Right kidney (tissue), 1 donor: Measurements from ENCODE around the gene RCOR3.
"Not testable (repeated sequence)": the region's sequence is repeated elsewhere in the genome, so short reads cannot be mapped to it uniquely, and the experiment has no call there.

ENCODE experiments used
- DNase-seq: peaks from one replicate; pipeline ENCODE4 v3.0.0-alpha.2; 2016

The RCOR3 gene

DNA sequence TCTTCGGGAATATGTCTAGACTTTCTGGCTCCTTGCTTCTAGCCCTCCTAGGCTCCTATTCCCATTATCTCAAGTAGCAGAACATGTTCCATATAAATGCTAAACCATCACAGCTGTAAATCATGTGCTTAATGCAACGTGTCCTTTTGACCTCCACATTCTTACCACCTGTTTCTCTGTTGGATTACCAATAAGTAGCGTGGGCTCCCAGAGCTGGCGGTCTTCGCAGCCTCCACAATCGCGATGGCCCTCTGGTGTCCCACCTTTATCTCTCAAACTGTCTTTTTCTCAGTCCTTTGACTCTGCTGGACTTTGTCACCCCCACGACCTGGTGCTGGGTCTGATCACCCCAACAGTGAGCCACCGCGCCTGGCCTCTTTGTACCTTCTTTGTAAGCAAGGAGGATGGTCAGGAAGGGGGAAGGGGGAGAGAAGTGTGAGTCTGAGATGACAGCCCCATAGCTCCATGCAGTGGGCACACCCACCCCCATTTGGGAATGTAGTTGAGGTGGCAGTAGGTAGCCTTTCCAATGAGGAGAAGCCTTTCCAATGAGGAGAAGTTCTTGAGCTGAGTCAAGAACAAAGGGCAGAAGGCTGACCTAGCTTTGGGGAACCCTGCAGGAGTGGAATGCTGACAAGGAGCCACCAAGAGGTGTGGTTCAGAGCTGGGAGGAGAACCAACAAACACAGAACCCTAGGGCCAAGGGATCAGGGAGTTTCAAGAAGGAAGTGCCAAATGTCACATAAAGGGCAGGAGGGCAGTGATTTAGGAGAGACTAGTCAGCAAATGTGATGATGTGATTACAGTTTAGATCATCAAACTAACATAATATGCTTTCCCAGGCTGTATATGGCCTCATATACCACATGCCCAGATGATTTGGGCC lies 81.7 kb downstream of the RCOR3 start:
- no peak for DNase-seq

DNA sequence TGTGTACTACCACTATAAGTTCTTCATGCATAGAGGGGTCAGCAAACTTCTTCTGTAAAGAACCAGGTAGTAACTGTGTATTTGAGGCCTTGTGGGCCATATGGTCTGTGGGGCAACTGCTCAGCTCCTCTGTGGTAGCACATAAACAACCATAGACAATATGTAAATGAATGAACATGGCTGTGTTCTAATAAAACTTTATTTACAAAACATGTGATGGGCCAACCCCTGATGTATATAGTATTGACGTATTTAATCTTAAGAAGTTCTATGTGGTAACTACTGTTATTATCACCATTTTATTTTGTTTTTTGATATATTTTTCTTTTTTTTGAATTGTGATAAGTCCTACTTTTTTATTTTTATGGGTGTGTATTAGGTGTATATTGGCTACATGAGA lies 82.8 kb downstream of the RCOR3 start:
- no peak for DNase-seq

DNA sequence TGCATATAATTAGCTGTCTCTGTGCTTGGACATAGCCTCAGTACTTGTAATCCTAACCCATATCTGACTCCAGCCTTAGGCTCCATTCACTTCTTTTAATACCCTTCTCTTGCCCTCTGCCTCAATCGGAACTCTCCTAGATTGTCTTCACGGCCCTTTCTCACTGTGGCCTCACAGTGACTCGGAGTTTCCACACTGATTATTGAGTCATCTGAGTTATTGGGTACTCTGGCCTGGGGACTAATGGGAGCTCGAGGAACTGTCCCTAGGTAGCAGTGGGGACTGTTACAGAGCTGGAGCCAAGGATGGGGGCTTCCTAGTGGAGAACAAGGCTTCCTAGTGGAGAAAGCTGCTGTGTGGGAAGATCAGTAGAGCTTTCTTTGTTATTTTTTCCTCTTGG lies 84.4 kb downstream of the RCOR3 start:
- no peak for DNase-seq

DNA sequence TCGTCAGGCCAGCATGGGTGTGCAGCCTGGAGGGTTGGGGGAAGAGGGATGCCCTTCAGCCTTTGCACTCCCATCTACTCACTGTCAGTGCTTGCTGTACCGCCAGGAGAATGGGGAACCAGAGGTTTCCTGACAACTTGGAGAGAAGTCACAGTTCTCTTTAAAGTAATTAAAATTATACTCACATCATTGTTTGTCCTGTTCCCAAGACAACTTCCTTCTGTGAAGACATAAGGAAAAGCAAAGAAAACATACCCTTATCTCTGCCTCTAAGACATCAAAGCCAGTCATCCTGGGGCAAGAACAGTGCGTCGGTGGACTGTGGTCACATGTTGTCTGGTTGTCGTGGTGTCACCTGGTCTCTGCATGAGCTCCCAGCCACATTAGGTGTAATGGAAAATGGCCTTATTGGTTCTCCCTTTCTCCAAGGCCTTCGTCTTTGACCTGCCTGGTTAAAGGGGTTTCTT lies 85.0 kb downstream of the RCOR3 start:
- no peak for DNase-seq

DNA sequence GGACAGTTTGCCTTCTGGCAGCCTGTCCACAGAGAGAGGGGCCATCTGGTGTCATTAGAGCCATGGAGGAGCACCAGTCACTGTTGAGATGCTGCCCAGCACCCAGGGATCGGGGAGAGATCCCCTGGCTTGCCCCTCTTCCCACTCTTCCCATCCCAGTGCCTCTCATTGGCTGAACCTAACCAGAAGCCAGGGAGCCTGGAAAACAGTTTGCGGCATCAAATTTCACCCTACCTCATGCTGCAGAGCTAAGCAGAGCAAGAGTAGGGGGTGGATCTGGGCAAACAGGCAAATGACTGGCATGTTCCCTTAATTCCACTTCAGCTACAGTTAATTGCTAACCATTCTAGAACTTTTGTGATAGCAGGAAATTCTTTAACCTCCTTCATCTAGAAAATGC lies 86.6 kb downstream of the RCOR3 start:
- no peak for DNase-seq

DNA sequence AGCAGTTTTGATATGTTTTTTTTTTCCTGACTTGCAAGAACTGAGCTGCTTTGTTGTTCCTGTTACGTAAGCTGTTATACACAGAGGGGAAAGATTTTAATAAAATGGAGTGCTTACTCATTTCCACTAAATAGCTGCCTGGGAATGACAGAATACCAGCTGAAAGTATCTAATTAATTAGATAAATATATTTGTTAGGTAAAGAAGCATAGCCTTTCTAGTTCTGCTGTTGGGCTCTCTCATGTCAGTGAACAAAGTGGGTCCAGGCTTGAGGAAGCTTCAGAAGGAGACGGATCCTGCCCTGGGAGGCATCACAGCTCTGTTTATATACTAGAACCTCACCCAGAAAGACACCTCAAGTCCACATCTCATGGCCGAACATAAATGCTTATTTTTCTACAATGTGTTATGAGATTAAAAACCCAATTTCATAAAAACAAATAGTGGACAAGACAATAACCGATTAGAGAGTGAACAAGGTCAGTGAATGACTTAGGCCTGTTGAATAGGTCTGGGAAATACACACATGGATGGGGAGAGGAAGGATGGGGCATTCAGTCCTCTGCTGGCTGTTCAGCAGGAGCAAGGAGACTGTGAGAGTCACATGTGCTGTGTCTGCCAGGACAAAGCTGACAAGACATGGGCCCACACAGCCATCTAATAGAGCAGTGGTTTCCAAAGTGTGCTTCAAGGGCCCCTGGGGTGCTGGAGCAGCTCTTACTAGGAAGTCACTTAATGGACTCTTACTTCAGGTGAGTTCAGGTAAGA lies 88.1 kb downstream of the RCOR3 start:
- no peak for DNase-seq

DNA sequence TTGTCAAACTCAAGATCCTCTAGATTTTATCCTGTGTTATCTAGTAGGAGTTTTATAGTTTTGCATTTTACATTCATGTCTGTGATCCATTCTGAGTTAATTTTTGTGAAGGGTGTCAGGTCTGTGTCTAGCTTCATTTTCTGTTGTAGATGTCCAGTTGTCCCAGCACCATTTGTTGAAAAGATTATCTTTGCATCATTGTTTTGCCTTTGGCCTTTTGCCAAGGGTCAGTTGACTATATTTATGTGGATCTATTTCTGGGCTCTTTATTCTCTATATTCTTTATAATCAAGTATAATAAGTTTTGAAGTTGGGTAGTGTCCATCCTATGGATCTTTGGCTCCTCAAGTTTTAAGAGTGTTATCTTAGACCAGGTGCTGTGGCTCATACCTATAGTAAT lies 89.4 kb downstream of the RCOR3 start:
- no peak for DNase-seq

DNA sequence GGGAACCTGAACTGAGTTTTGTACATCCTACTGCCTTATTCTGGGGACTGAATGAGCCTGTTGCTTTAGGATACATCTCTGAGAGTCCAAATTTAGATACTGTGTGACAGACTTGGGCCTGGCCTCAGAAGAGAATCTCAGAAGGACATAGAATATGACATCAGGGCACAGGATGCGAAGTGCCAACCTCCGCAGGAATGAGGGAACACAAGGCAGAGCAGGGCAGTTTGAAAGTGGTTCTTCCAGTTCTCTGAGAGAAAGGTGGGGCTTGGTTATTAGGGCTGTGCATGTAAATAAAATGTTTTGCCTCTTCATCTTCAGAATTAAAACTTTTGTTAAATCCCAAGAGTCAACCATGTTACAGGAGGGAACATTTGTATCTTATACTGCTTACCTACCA lies 90.6 kb downstream of the RCOR3 start:
- no peak for DNase-seq

DNA sequence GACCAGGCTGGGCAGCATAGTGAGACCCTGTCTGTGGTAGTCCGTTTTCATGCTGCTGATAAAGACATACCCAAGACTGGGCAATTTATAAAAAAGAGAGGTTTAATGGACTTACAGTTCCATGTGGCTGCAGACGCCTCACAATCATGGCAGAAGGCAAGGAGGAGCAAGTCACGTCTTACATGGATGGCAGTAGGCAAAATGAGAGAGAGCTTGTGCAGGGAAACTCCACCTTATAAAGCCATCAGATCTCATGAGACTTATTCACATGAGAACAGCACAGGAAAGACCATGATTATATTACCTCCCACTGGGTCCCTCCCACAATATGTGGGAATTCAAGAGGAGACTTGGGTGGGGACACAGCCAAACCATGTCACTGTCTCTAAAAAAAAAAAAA lies 92.9 kb downstream of the RCOR3 start:
- not testable (repeated sequence) for DNase-seq

DNA sequence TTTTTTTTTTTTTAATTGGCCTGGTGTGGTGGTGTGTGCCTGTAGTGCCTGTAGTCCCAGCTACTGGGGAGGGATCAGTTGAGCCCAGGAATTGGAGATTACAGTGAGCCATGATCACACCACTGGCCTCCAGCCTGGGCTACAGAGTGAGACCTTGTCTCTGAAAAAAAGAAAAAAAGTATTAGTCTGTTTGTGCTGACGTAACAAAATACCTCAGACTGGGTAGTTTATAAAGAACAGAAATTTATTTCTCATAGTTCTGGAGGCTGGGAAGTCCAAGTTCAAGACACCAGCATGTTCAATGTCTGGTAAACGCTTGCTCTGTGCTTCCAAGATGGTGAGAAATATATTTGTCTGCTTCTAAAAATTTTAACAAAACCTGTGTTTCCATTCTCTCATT lies 93.3 kb downstream of the RCOR3 start:
- DNase-seq: no peak

DNA sequence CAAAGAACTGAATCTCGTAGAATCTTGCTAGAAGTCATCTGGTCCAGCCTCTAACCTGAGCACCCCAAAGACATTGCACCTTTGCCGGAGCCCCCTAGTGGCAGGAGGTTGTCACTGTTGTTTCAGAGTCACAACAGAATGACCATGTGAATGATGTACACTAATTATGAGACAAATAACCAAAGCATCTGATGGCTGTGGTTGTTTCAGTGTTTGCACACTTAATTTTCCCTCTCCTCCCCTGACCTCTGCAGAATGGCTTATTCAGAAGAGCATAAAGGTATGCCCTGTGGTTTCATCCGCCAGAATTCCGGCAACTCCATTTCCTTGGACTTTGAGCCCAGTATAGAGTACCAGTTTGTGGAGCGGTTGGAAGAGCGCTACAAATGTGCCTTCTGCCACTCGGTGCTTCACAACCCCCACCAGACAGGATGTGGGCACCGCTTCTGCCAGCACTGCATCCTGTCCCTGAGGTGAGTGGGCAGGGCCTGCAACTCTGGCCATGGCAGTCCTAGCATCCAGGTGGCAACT lies 93.9 kb downstream of the RCOR3 start:
- DNase-seq: no peak

DNA sequence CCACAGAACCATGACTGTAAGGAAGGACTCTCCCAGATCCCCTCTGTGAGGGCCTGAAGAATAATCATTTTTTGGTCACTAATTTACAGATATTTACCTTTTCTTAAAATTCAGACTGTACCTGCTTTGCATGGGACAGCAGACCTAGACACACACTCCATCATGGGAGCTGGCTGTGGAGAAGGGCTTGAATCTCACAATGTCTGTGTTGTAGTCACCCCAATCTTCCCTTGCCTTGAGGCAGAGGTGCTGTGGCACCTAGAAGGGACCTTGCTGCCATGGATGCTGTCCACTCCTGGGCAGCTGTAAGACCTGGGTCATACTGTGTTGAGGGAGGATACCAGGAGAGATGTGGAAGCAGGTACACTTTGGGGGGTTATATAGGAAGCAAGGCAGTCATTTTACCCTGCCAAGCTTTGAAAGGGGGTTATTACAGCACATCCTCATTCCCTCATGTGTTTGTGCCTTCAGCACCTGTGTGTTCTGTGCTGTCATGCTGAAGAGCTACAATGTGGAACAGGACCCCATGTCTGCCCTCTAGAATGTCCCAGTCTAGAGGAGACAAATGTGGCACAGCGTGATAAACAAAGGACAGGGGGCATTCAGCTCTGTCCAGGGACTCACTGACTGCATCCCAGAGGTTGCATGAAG lies 94.5 kb downstream of the RCOR3 start:
- no peak for DNase-seq

DNA sequence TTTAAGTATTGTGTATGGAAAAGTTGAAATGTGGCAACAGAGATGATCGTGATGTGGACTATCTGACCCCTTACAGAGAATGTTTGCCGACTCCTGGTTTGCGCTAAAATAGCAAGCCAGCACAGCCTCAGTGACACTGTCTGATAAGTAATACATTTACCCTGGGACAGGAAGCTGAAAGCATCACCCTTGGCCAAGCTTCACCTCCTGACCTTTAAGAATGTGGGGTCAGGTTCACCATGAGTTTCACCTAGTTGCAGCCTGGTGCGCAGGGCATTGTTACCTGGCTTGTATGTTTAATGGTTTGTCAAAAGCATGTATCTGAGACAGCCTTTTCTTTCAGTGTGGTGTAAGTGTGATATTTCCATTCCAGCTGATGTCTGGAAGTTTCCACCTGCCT lies 96.7 kb downstream of the RCOR3 start:
- DNase-seq: no peak

DNA sequence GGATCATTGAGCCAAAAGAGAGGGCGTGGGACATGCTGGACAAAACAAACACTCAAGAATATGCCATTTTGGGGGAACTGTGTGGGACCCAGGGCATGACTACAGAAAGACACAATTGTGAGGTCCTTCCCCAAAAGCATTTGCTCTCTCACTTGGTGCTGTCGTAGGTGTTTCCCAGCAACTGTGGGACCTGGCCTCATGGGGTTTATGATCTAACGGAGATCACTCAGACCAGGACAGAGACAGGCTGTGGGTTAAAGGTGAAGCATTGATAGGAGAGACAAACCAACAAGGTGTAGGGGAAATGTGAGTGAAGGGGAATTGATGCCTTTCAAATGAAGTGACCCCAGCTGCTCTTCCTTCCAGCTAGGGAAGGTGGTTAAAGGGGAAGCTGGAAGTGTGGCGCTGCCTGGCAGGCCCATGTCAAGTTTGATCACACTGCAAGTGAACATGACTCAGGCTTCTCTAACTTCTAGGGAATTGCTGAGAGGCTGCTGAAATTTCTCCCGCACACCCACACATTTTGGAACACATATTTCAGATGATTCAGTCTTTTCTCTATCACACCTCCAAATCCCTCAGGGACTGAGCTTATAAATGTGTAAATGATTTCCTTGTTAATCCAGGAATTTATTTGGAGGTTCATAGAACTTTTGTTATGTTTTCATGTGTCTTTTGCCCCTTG lies 97.7 kb downstream of the RCOR3 start:
- no peak for DNase-seq

DNA sequence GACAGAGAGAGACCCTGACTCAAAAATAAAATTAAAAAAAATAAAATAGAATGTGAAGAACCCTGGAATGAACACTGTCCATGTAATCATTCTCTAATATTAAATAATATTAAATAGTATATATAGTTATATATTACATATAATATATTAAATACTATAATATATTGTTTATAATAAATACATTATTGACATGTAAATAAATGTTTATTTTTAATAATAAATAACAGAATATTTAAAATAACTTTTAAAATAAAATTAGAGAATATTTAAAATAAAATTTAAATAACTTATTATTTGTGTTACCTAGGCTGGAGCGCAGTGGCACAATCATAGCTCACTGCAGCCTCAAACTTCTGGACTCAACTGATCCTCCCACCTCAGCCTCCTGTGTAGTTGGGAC lies 99.5 kb downstream of the RCOR3 start:
- no peak for DNase-seq

DNA sequence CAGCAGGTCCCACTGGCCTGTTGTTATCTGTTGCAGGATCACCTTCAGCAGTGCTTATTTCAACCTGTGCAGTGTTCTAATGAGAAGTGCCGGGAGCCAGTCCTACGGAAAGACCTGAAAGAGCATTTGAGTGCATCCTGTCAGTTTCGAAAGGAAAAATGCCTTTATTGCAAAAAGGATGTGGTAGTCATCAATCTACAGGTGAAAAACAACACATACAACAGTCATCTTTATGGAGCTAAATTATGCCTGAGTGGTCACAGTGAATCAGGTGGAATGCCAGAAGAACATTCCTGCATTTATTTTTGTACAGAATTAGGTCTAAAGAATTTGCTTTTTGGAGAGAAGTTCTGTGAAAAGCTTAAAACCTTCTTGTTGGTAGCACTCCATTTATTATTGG lies 100.7 kb downstream of the RCOR3 start:
- no peak for DNase-seq

DNA sequence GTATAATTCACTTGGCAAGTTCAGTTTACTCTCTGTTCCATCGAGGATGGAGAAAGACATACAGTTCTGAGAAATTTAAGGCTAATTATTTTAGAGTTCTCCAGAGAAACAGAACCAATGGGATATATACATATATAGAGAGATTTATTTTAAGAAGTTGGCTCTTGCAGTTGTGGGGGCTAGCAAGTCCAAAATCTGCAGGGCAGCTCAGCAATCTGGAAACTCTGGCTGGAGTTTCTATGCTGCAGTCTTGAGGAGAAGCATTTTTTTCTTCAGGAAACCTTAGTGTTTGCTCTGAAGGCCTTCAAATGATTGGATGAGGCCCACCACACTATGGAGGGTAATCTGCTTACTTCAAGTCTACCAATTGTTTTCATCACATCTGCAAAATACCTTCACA lies 102.0 kb downstream of the RCOR3 start:
- no peak for DNase-seq
